ENCODE data around the gene MILR1.
A peak's percentile ranks its signal among the peaks of the same experiment; 100 is the strongest.
"Not testable (repeated sequence)": the region's sequence is repeated elsewhere in the genome, so short reads cannot be mapped to it uniquely, and the experiment has no call there.

The MILR1 gene

GRCh38 chr17:64448665-64449512 lies at the start of gene MILR1:
MILR1 (plus strand) TSS chr17:64449115; CDS start chr17:64449169, 54 bp downstream.
- no peak for DNase-seq

GRCh38 chr17:64399767-64400156 lies 49.2 kb upstream of the MILR1 start:
- DNase-seq = no peak

- no peak for DNase-seq
Observed at GRCh38 chr17:64400642-64401041, 48.3 kb upstream of the MILR1 start.

GRCh38 chr17:64401244-64401860 lies 47.6 kb upstream of the MILR1 start:
- no peak for DNase-seq

GRCh38 chr17:64401941-64402340 lies 47.0 kb upstream of the MILR1 start:
- no peak for DNase-seq

DNA sequence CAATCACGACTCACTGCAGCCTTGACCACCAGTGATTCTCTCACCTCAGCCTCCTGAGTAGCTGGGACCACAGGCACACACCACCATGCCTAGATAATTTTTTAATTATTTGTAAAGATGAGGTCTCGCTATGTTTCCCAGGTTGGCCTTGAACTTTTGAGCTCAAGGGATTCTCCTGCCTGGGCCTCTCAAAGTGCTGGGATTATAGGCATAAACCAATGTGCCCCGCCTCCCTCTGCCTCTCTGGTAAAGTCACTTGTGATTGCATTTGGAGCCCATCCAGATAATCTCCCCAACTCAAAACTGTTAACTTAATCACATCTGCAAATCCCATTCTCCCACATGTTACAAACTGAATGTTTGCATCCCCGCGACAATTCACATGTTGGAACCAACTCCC lies 46.4 kb upstream of the MILR1 start:
- DNase-seq = no peak

GRCh38 chr17:64403881-64404460 lies 44.9 kb upstream of the MILR1 start:
- DNase-seq = no peak

- DNase-seq = peak; percentile 25
Observed at GRCh38 chr17:64406321-64407200, 42.4 kb upstream of the MILR1 start.

- DNase-seq = no peak
Observed at GRCh38 chr17:64410750-64411490, 38.0 kb upstream of the MILR1 start.

DNA sequence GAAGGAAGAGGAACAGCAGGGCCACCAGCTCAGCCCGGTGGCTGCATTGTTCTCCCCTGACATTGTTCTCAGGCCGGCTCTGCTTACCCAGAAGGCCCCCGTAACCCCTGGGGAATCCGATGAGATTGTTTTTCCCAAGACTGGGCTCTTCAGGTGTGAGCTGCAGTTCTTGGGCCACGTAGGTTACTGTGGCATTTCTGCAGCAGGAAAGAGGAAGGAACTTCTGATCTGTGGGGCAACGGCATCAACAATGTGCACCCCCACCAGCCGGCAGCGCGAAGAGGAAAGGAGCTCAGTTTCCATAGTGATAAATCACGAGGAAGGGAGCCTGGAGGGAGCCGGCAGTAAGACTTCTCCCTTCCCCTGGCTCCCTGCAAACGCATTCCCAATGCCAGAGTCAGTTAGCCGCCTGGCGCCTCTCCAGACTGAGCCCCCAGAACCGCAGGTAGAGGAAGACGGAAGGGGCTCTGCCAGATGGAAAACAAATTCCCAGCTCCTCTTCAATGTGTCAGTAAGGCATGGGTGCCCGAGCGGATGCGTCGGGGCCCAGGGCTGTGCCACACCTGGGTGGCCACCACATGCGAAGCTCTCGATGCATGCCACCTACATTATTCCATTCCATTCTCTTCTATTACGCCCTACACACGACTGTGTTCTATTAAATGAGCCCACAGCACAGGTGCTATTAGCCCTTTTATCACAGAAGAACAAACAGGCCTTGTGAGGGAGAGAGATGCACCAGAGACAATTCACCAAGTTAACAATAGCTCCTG lies 36.7 kb upstream of the MILR1 start:
- peak; percentile 73 for DNase-seq

DNA sequence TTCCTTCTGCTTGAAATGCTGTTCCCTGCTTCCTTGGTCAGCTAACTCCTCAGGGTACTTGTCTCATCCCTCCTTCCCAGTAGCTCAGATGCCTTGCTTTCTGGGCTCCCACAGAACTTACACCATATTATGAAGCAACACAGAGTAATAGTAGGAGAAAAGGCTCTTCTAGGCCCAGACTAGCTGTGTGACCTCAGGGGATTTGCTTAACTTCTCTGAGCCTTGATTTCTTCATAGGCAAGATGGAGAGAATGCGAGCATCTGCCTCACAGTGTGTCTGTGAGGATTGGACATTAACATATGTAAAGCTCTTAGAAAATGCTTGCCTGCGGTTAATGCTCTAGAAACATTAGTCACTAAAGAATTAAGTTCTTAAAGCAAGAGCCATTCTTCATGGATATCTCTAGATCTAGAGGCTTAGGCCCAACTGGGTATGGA lies 36.0 kb upstream of the MILR1 start:
- DNase-seq = no peak

- no peak for DNase-seq
Observed at GRCh38 chr17:64413513-64413912, 35.4 kb upstream of the MILR1 start.

GRCh38 chr17:64418506-64419339 lies 30.2 kb upstream of the MILR1 start:
- DNase-seq = peak; percentile 65

DNA sequence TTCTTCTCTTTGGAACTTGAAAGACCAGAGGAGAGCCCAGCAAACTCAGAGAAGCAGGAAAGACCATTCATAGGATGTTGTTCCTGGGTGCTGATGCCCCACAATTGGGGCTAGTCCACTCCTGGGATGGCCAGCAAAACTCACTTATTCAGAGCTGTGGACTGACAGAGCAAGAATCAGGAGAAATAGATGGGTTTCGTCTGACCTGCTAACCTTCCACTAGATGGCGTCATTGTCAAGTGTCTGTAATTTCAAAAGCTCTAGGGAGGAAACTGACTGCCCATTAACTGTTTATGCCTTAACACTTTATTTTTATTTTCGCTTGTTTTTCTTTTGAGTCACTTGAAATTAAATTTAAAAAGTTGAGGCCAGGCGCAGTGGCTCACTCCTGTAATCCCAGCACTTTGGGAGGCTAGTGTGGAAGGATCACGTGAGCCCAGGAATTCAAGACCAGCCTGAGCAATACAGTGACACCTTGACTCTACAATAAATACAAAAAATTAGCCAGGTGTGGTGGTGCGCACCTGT lies 28.7 kb upstream of the MILR1 start:
- DNase-seq = peak; percentile 55

DNA sequence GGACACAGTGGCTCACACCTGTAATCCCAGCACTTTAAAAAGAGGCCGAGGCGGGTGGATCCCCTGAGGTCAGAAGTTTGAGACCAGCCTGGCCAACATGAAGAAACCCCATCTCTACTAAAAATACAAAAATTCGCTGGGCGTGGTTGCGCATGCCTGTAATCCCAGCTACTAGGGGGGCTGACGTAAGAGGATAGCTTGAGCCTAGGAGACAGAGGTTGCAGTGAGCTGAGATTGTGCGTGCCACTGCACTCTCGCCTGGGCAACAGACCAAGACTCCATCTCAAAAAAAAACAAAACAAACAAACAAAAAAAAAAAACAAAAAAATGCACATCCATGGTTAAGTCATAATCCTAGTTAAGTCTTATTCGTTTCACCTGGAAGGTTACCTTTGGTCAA lies 26.8 kb upstream of the MILR1 start:
- DNase-seq = not testable (repeated sequence)

DNA sequence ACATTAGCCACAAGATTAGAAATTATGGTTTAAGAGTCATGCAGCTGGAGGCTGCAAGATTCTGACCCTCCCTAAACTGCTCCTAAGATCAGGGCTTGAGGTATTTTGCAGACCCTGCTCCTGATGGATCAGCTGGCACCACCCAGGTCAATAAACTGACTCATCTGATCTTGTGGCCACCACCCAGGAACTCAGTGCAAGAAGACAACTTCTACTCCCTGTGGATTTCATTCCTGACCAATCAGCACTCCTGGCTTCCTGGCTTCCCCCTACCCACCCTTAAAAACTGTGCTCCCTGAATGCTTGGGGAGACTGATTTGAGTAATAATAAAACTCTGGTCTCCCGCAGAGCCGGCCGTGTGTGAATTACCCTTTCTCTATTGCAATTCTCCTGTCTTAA lies 25.0 kb upstream of the MILR1 start:
- no peak for DNase-seq

GRCh38 chr17:64424324-64424849 lies 24.5 kb upstream of the MILR1 start:
- no peak for DNase-seq

- DNase-seq = no peak
Observed at GRCh38 chr17:64425191-64425590, 23.7 kb upstream of the MILR1 start.

- no peak for DNase-seq
Observed at GRCh38 chr17:64426596-64426995, 22.3 kb upstream of the MILR1 start.

DNA sequence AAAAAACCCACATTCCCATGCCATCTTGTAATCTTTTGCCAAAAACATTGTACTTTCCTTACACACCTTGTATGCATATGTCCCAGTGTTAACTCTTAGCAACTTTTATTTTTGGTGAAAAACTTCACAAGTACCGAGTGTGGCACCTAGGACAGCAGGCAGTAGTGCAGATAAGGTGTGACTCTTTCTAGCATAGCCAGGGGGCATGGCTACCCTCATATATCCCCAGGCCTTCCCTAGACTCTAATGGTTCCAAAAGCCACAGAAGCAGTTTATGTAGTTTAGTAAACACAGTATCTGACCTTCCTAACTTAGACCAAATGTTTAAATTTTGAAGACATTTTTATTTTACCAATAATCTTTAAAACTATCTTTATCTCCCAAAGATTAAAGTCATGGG lies 20.5 kb upstream of the MILR1 start:
- DNase-seq = no peak

Measured in NCI-H146 (cell line).